Natural killer cell treated with Interleukin-12 subunit alpha and Interleukin-12 subunit beta and Interleukin-15 and Interleukin-18, amount 100 ng/mL, for 72 hours (primary cell): Measurements from ENCODE around the gene CHCHD3. TPM values are rescaled to one million over a fixed set of nuclear protein-coding genes. Genes with fewer than 3 reads are reported as not detected.

ENCODE experiments used
- ATAC-seq, 2 donors: fragments of 150-1000 bp; cut with Tn5 transposase in 1 of 2; sonication (Bioruptor Pico), chemical (Tn5 transposase) in 1 of 2; 2 replicates each; pipeline ENCODE4 v1.10.0; 2021
- DNase-seq: peaks from one replicate; pipeline ENCODE4 v3.0.0; 2022; ENCODE audit warnings: low spot score
- H3K27ac Mint-ChIP-seq, 2 donors: 1 replicate in 1 of 2; 2 replicates in 1 of 2; pipeline ENCODE4 v1.8.0; 2022; ENCODE audit warnings: mixed read lengths in 2 of 2, mild to moderate bottlenecking in 1 of 2, moderate library complexity in 1 of 2
- H3K27me3 Mint-ChIP-seq, 2 donors: 1 replicate in 1 of 2; 2 replicates in 1 of 2; pipeline ENCODE4 v1.8.0; 2022; ENCODE audit warnings: mixed read lengths in 2 of 2
- H3K36me3 Mint-ChIP-seq: one replicate; pipeline ENCODE4 v1.8.0; 2022; ENCODE audit warnings: mixed read lengths
- H3K4me1 Mint-ChIP-seq, 2 donors: 1 replicate in 1 of 2; 2 replicates in 1 of 2; pipeline ENCODE4 v1.8.0; 2022; ENCODE audit warnings: low read depth in 2 of 2, mixed read lengths in 2 of 2, mild to moderate bottlenecking in 1 of 2
- H3K4me3 Mint-ChIP-seq: one replicate; pipeline ENCODE4 v1.8.0; 2022; ENCODE audit warnings: mixed read lengths
- H3K9me3 Mint-ChIP-seq: 2 replicates; pipeline ENCODE4 v1.8.0; 2022; ENCODE audit warnings: mixed read lengths
- total RNA-seq, 2 donors: library from RNA; stranded (reverse); gene quantifications; one replicate each; pipeline ENCODE4 v1.2.3, GENCODE V29; 2022

The CHCHD3 gene
- total RNA-seq, 2 donors from 2014 or later, result 58.8 to 96.1 TPM

GRCh38 chr7:133108023-133108422, 26.1 kb upstream of the CHCHD3 start:
- H3K9me3 Mint-ChIP-seq, result peaks cover 3% of the 10 kb centered on the region
- ATAC-seq (no peak), DNase-seq (no peak)
- no peak overlapping the region for H3K27ac Mint-ChIP-seq
- no peaks in the 10 kb centered on the region for H3K4me1 Mint-ChIP-seq
- no peaks in the 10 kb centered on the region for H3K36me3 Mint-ChIP-seq
- H3K27me3 Mint-ChIP-seq, result peaks cover 32 to 45% of the 10 kb centered on the region in 2 donors
- no peak overlapping the region for H3K4me3 Mint-ChIP-seq

- Mint-ChIP-seq H3K4me3 (no peak overlapping the region), H3K27ac (no peak overlapping the region), H3K27me3 (peaks cover 15 to 27% of the 10 kb centered on the region in 2 donors), H3K4me1 (no peaks in the 10 kb centered on the region), H3K36me3 (no peaks in the 10 kb centered on the region), H3K9me3 (no peaks in the 10 kb centered on the region)
- DNase-seq, result no peak
- no peak for ATAC-seq
Observed at GRCh38 chr7:133102276-133103060, 20.6 kb upstream of the CHCHD3 start.

GRCh38 chr7:133099633-133100286, 17.9 kb upstream of the CHCHD3 start:
- no peaks in the 10 kb centered on the region for H3K9me3 Mint-ChIP-seq
- ATAC-seq, result no peak
- H3K27ac Mint-ChIP-seq, result no peak overlapping the region
- no peak for DNase-seq
- H3K4me1 Mint-ChIP-seq, result no peaks in the 10 kb centered on the region
- no peaks in the 10 kb centered on the region for H3K36me3 Mint-ChIP-seq
- no peak overlapping the region for H3K4me3 Mint-ChIP-seq
- H3K27me3 Mint-ChIP-seq, result peaks cover 12 to 21% of the 10 kb centered on the region in 2 donors

GRCh38 chr7:133095119-133095671, 13.3 kb upstream of the CHCHD3 start:
- Mint-ChIP-seq H3K27ac (no peak overlapping the region), H3K4me3 (no peak overlapping the region)

GRCh38 chr7:133091943-133092464, 10.1 kb upstream of the CHCHD3 start:
- H3K27me3 Mint-ChIP-seq, result peaks cover 3 to 9% of the 10 kb centered on the region in 2 donors

More at GRCh38 chr7:133095119-133095671, 13.3 kb upstream of the CHCHD3 start:
- no peaks in the 10 kb centered on the region for H3K9me3 Mint-ChIP-seq
- ATAC-seq (no peak), DNase-seq (no peak)
- no peaks in the 10 kb centered on the region for H3K36me3 Mint-ChIP-seq
- no peaks in the 10 kb centered on the region for H3K4me1 Mint-ChIP-seq
- H3K27me3 Mint-ChIP-seq, result peaks cover 7 to 18% of the 10 kb centered on the region in 2 donors

GRCh38 chr7:133082390-133082766, 488 bp upstream of the CHCHD3 start:
- DNase-seq (no peak), ATAC-seq (no peak)
- Mint-ChIP-seq H3K4me3 (peak overlapping the region; percentile 98), H3K27ac (peak overlapping the region; percentile 85 to 90), H3K4me1 (peaks cover 5 to 15% of the 10 kb centered on the region in 2 donors), H3K27me3 (peaks cover 6 to 9% of the 10 kb centered on the region in 2 donors), H3K9me3 (no peaks in the 10 kb centered on the region), H3K36me3 (peaks cover 6% of the 10 kb centered on the region)

More at GRCh38 chr7:133091943-133092464, 10.1 kb upstream of the CHCHD3 start:
- no peak overlapping the region for H3K27ac Mint-ChIP-seq
- H3K4me3 Mint-ChIP-seq, result no peak overlapping the region
- no peaks in the 10 kb centered on the region for H3K36me3 Mint-ChIP-seq
- no peak for ATAC-seq
- H3K4me1 Mint-ChIP-seq, result no peaks in the 10 kb centered on the region
- no peak for DNase-seq
- H3K9me3 Mint-ChIP-seq, result no peaks in the 10 kb centered on the region

- Mint-ChIP-seq H3K27me3 (peaks cover under 1 to 6% of the 10 kb centered on the region in 2 donors), H3K4me1 (peaks cover 5 to 21% of the 10 kb centered on the region in 2 donors), H3K27ac (peak overlapping the region; percentile 85 to 90), H3K9me3 (no peaks in the 10 kb centered on the region), H3K4me3 (peak overlapping the region; percentile 98), H3K36me3 (peaks cover 6% of the 10 kb centered on the region)
- ATAC-seq (no peak), DNase-seq (no peak)
Observed at GRCh38 chr7:133081119-133081598, 731 bp downstream of the CHCHD3 start.

- DNase-seq, result no peak
- Mint-ChIP-seq H3K9me3 (no peaks in the 10 kb centered on the region), H3K27ac (no peak overlapping the region), H3K4me1 (peaks cover 5 to 25% of the 10 kb centered on the region in 2 donors), H3K27me3 (no peaks in the 10 kb centered on the region), H3K36me3 (peaks cover 6% of the 10 kb centered on the region), H3K4me3 (no peak overlapping the region)
- ATAC-seq, result no peak
Observed at GRCh38 chr7:133079296-133079695, 2.6 kb downstream of the CHCHD3 start.

GRCh38 chr7:133077394-133077793, 4.5 kb downstream of the CHCHD3 start:
- Mint-ChIP-seq H3K4me1 (peaks cover 19 to 39% of the 10 kb centered on the region in 2 donors), H3K27ac (no peak overlapping the region), H3K27me3 (no peaks in the 10 kb centered on the region), H3K4me3 (no peak overlapping the region), H3K36me3 (peaks cover 6% of the 10 kb centered on the region), H3K9me3 (no peaks in the 10 kb centered on the region)
- ATAC-seq (no peak), DNase-seq (no peak)

- Mint-ChIP-seq H3K36me3 (peaks cover 4% of the 10 kb centered on the region), H3K27ac (no peak overlapping the region), H3K4me3 (no peak overlapping the region), H3K4me1 (peaks cover 25 to 41% of the 10 kb centered on the region in 2 donors), H3K27me3 (no peaks in the 10 kb centered on the region), H3K9me3 (no peaks in the 10 kb centered on the region)
- ATAC-seq (no peak), DNase-seq (no peak)
Observed at GRCh38 chr7:133076142-133076541, 5.7 kb downstream of the CHCHD3 start.

- Mint-ChIP-seq H3K4me1 (peaks cover 28 to 36% of the 10 kb centered on the region in 2 donors), H3K9me3 (no peaks in the 10 kb centered on the region), H3K36me3 (peaks cover 17% of the 10 kb centered on the region)
Observed at GRCh38 chr7:133071506-133071905, 10.4 kb downstream of the CHCHD3 start.

GRCh38 chr7:133070562-133070961, 11.3 kb downstream of the CHCHD3 start:
- DNase-seq (no peak), ATAC-seq (no peak)
- Mint-ChIP-seq H3K4me1 (peaks cover 28 to 36% of the 10 kb centered on the region in 2 donors), H3K9me3 (no peaks in the 10 kb centered on the region), H3K27ac (no peak overlapping the region), H3K4me3 (no peak overlapping the region), H3K27me3 (no peaks in the 10 kb centered on the region), H3K36me3 (peaks cover 19% of the 10 kb centered on the region)

More at GRCh38 chr7:133071506-133071905, 10.4 kb downstream of the CHCHD3 start:
- Mint-ChIP-seq H3K27me3 (no peaks in the 10 kb centered on the region), H3K4me3 (no peak overlapping the region), H3K27ac (no peak overlapping the region)
- DNase-seq (no peak), ATAC-seq (no peak)

- H3K4me3 Mint-ChIP-seq, result no peak overlapping the region
- H3K27me3 Mint-ChIP-seq, result no peaks in the 10 kb centered on the region
- peaks cover 3% of the 10 kb centered on the region for H3K9me3 Mint-ChIP-seq
- DNase-seq (no peak), ATAC-seq (no peak)
- peaks cover 19% of the 10 kb centered on the region for H3K36me3 Mint-ChIP-seq
- peaks cover 12 to 20% of the 10 kb centered on the region in 2 donors for H3K4me1 Mint-ChIP-seq
- no peak overlapping the region for H3K27ac Mint-ChIP-seq
Observed at GRCh38 chr7:133065301-133065700, 16.6 kb downstream of the CHCHD3 start.
